Measurements from ENCODE around the gene CD22. TPM values are rescaled to one million over a fixed set of nuclear protein-coding genes. Genes with fewer than 3 reads are reported as not detected.
A peak's percentile ranks its signal among the peaks of the same experiment; 100 is the strongest.
"Not testable (repeated sequence)": the region's sequence is repeated elsewhere in the genome, so short reads cannot be mapped to it uniquely, and the experiment has no call there.

The CD22 gene
- polyA plus RNA-seq, 4 donors: 0.81 to 5.0 (median 2.2) TPM

GRCh38 chr19:35373492-35373891 lies 44.5 kb downstream of the CD22 start:
- no peak for FAIRE-seq
- Histone ChIP-seq H3K36me3 (ENCODE audit: control insufficient read depth in 3 of 3, insufficient read depth in 2 of 3, low read depth in 1 of 3, low read length in 3 of 3) (no peaks in the 10 kb centered on the region), H3K4me3 (ENCODE audit: low read depth in 1 of 3, low read length in 3 of 3) (no peak overlapping the region), H3K27ac (ENCODE audit: low read depth in 1 of 3, low read length in 2 of 3) (no peak overlapping the region), H3K9me3 (ENCODE audit: control insufficient read depth in 2 of 2, insufficient read depth in 1 of 2, low read depth in 1 of 2, low read length in 1 of 2) (peaks cover 0 to 3% of the 10 kb centered on the region in 2 donors), H3K4me1 (ENCODE audit: control insufficient read depth in 3 of 3, insufficient read depth in 2 of 3, low read depth in 1 of 3, low read length in 2 of 3) (no peaks in the 10 kb centered on the region), H3K27me3 (ENCODE audit: control insufficient read depth in 3 of 3, insufficient read depth in 3 of 3, low read length in 3 of 3) (no peaks in the 10 kb centered on the region)
- 82 to 84% (median 83%) methylated on average over 7 of the region's 7 CpGs for WGBS, 3 donors
- no peak for DNase-seq

GRCh38 chr19:35374031-35374430 lies 45.0 kb downstream of the CD22 start:
- H3K4me1 ChIP-seq (ENCODE audit: control insufficient read depth in 3 of 3, insufficient read depth in 2 of 3, low read depth in 1 of 3, low read length in 2 of 3); DNase-seq; H3K27ac ChIP-seq (ENCODE audit: low read depth in 1 of 3, low read length in 2 of 3); H3K36me3 ChIP-seq (ENCODE audit: control insufficient read depth in 3 of 3, insufficient read depth in 2 of 3, low read depth in 1 of 3, low read length in 3 of 3); FAIRE-seq; H3K4me3 ChIP-seq (ENCODE audit: low read depth in 1 of 3, low read length in 3 of 3); H3K9me3 ChIP-seq (ENCODE audit: control insufficient read depth in 2 of 2, insufficient read depth in 1 of 2, low read depth in 1 of 2, low read length in 1 of 2); H3K27me3 ChIP-seq (ENCODE audit: control insufficient read depth in 3 of 3, insufficient read depth in 3 of 3, low read length in 3 of 3): not testable (repeated sequence)

GRCh38 chr19:35375505-35376307 lies 46.7 kb downstream of the CD22 start:
- Histone ChIP-seq H3K9me3 (ENCODE audit: control insufficient read depth in 2 of 2, insufficient read depth in 1 of 2, low read depth in 1 of 2, low read length in 1 of 2) (peaks cover 0 to 3% of the 10 kb centered on the region in 2 donors), H3K36me3 (ENCODE audit: control insufficient read depth in 3 of 3, insufficient read depth in 2 of 3, low read depth in 1 of 3, low read length in 3 of 3) (no peaks in the 10 kb centered on the region), H3K27me3 (ENCODE audit: control insufficient read depth in 3 of 3, insufficient read depth in 3 of 3, low read length in 3 of 3) (no peaks in the 10 kb centered on the region), H3K4me1 (ENCODE audit: control insufficient read depth in 3 of 3, insufficient read depth in 2 of 3, low read depth in 1 of 3, low read length in 2 of 3) (peaks cover 0 to 7% (median 0%) of the 10 kb centered on the region in 3 donors), H3K4me3 (ENCODE audit: low read depth in 1 of 3, low read length in 3 of 3) (no peak overlapping the region), H3K27ac (ENCODE audit: low read depth in 1 of 3, low read length in 2 of 3) (no peak overlapping the region)
- no peak for DNase-seq
- FAIRE-seq: no peak
- 86 to 94% (median 90%) methylated on average over 12 of the region's 12 CpGs for WGBS, 3 donors

- H3K4me3 ChIP-seq (ENCODE audit: low read depth in 1 of 3, low read length in 3 of 3): no peak overlapping the region
- no peaks in the 10 kb centered on the region for H3K36me3 ChIP-seq (ENCODE audit: control insufficient read depth in 3 of 3, insufficient read depth in 2 of 3, low read depth in 1 of 3, low read length in 3 of 3)
- no peak overlapping the region for H3K27ac ChIP-seq (ENCODE audit: low read depth in 1 of 3, low read length in 2 of 3)
- H3K9me3 ChIP-seq (ENCODE audit: control insufficient read depth in 2 of 2, insufficient read depth in 1 of 2, low read depth in 1 of 2, low read length in 1 of 2): peaks cover 0 to 3% of the 10 kb centered on the region in 2 donors
- 42 to 56% (median 42%) methylated on average over 1 of the region's 1 CpG for WGBS, 3 donors
- H3K4me1 ChIP-seq (ENCODE audit: control insufficient read depth in 3 of 3, insufficient read depth in 2 of 3, low read depth in 1 of 3, low read length in 2 of 3): peaks cover 0 to 10% (median 0%) of the 10 kb centered on the region in 3 donors
- no peaks in the 10 kb centered on the region for H3K27me3 ChIP-seq (ENCODE audit: control insufficient read depth in 3 of 3, insufficient read depth in 3 of 3, low read length in 3 of 3)
- FAIRE-seq: no peak
- DNase-seq: no peak
Measured at GRCh38 chr19:35377656-35378055, 48.7 kb downstream of the CD22 start.

- WGBS, 3 donors: 93 to 99% (median 96%) methylated on average over 3 of the region's 3 CpGs
- Histone ChIP-seq H3K4me3 (ENCODE audit: low read depth in 1 of 3, low read length in 3 of 3) (no peak overlapping the region), H3K27ac (ENCODE audit: low read depth in 1 of 3, low read length in 2 of 3) (no peak overlapping the region), H3K9me3 (ENCODE audit: control insufficient read depth in 2 of 2, insufficient read depth in 1 of 2, low read depth in 1 of 2, low read length in 1 of 2) (peaks cover 0 to 3% of the 10 kb centered on the region in 2 donors), H3K36me3 (ENCODE audit: control insufficient read depth in 3 of 3, insufficient read depth in 2 of 3, low read depth in 1 of 3, low read length in 3 of 3) (no peaks in the 10 kb centered on the region), H3K27me3 (ENCODE audit: control insufficient read depth in 3 of 3, insufficient read depth in 3 of 3, low read length in 3 of 3) (no peaks in the 10 kb centered on the region), H3K4me1 (ENCODE audit: control insufficient read depth in 3 of 3, insufficient read depth in 2 of 3, low read depth in 1 of 3, low read length in 2 of 3) (peaks cover 0 to 10% (median 0%) of the 10 kb centered on the region in 3 donors)
- DNase-seq (no peak), FAIRE-seq (no peak)
Measured at GRCh38 chr19:35378356-35378755, 49.4 kb downstream of the CD22 start.

- not testable (repeated sequence) for H3K9me3 ChIP-seq (ENCODE audit: control insufficient read depth in 2 of 2, insufficient read depth in 1 of 2, low read depth in 1 of 2, low read length in 1 of 2); DNase-seq; H3K27me3 ChIP-seq (ENCODE audit: control insufficient read depth in 3 of 3, insufficient read depth in 3 of 3, low read length in 3 of 3); FAIRE-seq; H3K27ac ChIP-seq (ENCODE audit: low read depth in 1 of 3, low read length in 2 of 3); H3K4me3 ChIP-seq (ENCODE audit: low read depth in 1 of 3, low read length in 3 of 3); H3K4me1 ChIP-seq (ENCODE audit: control insufficient read depth in 3 of 3, insufficient read depth in 2 of 3, low read depth in 1 of 3, low read length in 2 of 3); H3K36me3 ChIP-seq (ENCODE audit: control insufficient read depth in 3 of 3, insufficient read depth in 2 of 3, low read depth in 1 of 3, low read length in 3 of 3)
- 87 to 97% (median 95%) methylated on average over 5 of the region's 5 CpGs for WGBS, 3 donors
Measured at GRCh38 chr19:35379545-35379944, 50.6 kb downstream of the CD22 start.

- FAIRE-seq (no peak), DNase-seq (no peak)
- WGBS, 3 donors: 32 to 43% (median 41%) methylated on average over 1 of the region's 1 CpG
- Histone ChIP-seq H3K9me3 (ENCODE audit: control insufficient read depth in 2 of 2, insufficient read depth in 1 of 2, low read depth in 1 of 2, low read length in 1 of 2) (peaks cover 0 to 6% of the 10 kb centered on the region in 2 donors), H3K36me3 (ENCODE audit: control insufficient read depth in 3 of 3, insufficient read depth in 2 of 3, low read depth in 1 of 3, low read length in 3 of 3) (no peaks in the 10 kb centered on the region), H3K4me1 (ENCODE audit: control insufficient read depth in 3 of 3, insufficient read depth in 2 of 3, low read depth in 1 of 3, low read length in 2 of 3) (peaks cover 0 to 10% (median 0%) of the 10 kb centered on the region in 3 donors), H3K27me3 (ENCODE audit: control insufficient read depth in 3 of 3, insufficient read depth in 3 of 3, low read length in 3 of 3) (no peaks in the 10 kb centered on the region), H3K27ac (ENCODE audit: low read depth in 1 of 3, low read length in 2 of 3) (no peak overlapping the region), H3K4me3 (ENCODE audit: low read depth in 1 of 3, low read length in 3 of 3) (no peak overlapping the region)
Measured at GRCh38 chr19:35379992-35380391, 51.0 kb downstream of the CD22 start.

- Histone ChIP-seq H3K36me3 (ENCODE audit: control insufficient read depth in 3 of 3, insufficient read depth in 2 of 3, low read depth in 1 of 3, low read length in 3 of 3) (no peaks in the 10 kb centered on the region), H3K27me3 (ENCODE audit: control insufficient read depth in 3 of 3, insufficient read depth in 3 of 3, low read length in 3 of 3) (no peaks in the 10 kb centered on the region), H3K4me1 (ENCODE audit: control insufficient read depth in 3 of 3, insufficient read depth in 2 of 3, low read depth in 1 of 3, low read length in 2 of 3) (peaks cover 0 to 10% (median 0%) of the 10 kb centered on the region in 3 donors), H3K27ac (ENCODE audit: low read depth in 1 of 3, low read length in 2 of 3) (peak overlapping the region in 1 of 3 donors; percentile 25), H3K4me3 (ENCODE audit: low read depth in 1 of 3, low read length in 3 of 3) (no peak overlapping the region), H3K9me3 (ENCODE audit: control insufficient read depth in 2 of 2, insufficient read depth in 1 of 2, low read depth in 1 of 2, low read length in 1 of 2) (peaks cover 0 to 10% of the 10 kb centered on the region in 2 donors)
- peak; percentile 50 to 69 for DNase-seq
- 30 to 49% (median 39%) methylated on average over 9 of the region's 9 CpGs for WGBS, 3 donors
- FAIRE-seq: no peak
Measured at GRCh38 chr19:35380450-35381124, 51.6 kb downstream of the CD22 start.

Data from small intestine (tissue), 7 donors.